Memory B cell (primary cell): ENCODE results near the gene COA1.
"Not testable (repeated sequence)": the region's sequence is repeated elsewhere in the genome, so short reads cannot be mapped to it uniquely, and the experiment has no call there.

Experiments
- ATAC-seq: fragments of 150-1000 bp; cut with Tn5 transposase; 2 replicates; pipeline ENCODE4 v1.10.0; 2021; ENCODE audit warnings: low read depth, mild to moderate bottlenecking, moderate library complexity
- DNase-seq, 2 donors: peaks; one replicate each; pipeline ENCODE4 v3.0.0; 2022; ENCODE audit warnings: low spot score in 2 of 2
- H3K27ac Mint-ChIP-seq: one replicate; pipeline ENCODE4 v1.8.0; 2022; ENCODE audit warnings: mild to moderate bottlenecking, moderate library complexity, mixed read lengths
- H3K27me3 Mint-ChIP-seq: one replicate; pipeline ENCODE4 v1.8.0; 2022; ENCODE audit warnings: mixed read lengths
- H3K36me3 Mint-ChIP-seq: one replicate; pipeline ENCODE4 v1.8.0; 2022; ENCODE audit warnings: mild to moderate bottlenecking, mixed read lengths
- H3K4me1 Mint-ChIP-seq: one replicate; pipeline ENCODE4 v1.8.0; 2022; ENCODE audit warnings: mixed read lengths
- H3K4me3 Mint-ChIP-seq: one replicate; pipeline ENCODE4 v1.8.0; 2022; ENCODE audit warnings: mild to moderate bottlenecking, moderate library complexity, mixed read lengths
- H3K9me3 Mint-ChIP-seq: one replicate; pipeline ENCODE4 v1.8.0; 2022; ENCODE audit warnings: mixed read lengths

COA1 gene

GRCh38 chr7:43698460-43699255, 30.7 kb downstream of the COA1 start:
- H3K4me1 Mint-ChIP-seq: peaks cover 26% of the 10 kb centered on the region
- no peak overlapping the region for H3K27ac Mint-ChIP-seq
- DNase-seq (no peak), ATAC-seq (no peak)
- H3K9me3 Mint-ChIP-seq: no peaks in the 10 kb centered on the region
- peaks cover 1% of the 10 kb centered on the region for H3K36me3 Mint-ChIP-seq
- H3K27me3 Mint-ChIP-seq: no peaks in the 10 kb centered on the region
- H3K4me3 Mint-ChIP-seq: no peak overlapping the region

DNA sequence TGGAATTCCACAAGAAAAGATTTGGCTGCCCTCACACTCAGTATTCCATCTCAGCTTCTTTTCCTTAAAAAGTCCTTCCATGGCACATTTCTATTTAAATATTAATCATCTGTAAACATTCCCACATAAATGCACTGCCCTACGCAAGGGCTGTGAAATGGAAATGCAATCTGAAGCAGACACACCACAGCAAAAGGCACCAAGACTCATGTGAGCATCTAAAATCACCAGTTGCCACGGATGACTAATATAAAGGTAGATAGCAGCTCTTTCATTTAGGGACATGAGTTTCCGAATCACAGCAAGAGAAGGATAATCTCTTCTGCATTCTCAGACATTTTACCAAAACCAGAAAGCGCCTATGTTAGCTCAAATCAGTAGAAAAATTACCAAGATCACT, 31.6 kb downstream of the COA1 start:
- H3K4me1 Mint-ChIP-seq: peaks cover 22% of the 10 kb centered on the region
- no peaks in the 10 kb centered on the region for H3K36me3 Mint-ChIP-seq
- DNase-seq (no peak), ATAC-seq (no peak)
- H3K4me3 Mint-ChIP-seq: no peak overlapping the region
- H3K27me3 Mint-ChIP-seq: no peaks in the 10 kb centered on the region
- H3K27ac Mint-ChIP-seq: no peak overlapping the region
- H3K9me3 Mint-ChIP-seq: no peaks in the 10 kb centered on the region

DNA sequence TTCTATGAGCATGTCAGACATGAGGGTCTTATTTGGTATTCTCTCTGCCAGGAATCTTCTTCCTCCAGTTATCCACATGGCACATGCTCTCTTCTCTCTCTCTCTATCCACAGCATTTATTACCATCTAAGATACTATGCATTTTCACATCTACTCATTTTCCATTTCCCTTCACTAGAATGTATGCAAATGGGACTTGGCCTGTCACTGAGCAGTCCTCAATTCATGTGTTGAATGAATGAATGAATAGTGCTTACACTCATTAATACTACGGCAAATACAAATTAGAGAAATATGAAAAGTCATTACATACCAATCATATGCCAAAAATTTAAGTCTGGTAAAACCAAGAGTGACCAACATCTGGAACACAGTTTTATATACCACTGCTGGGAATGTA, 34.0 kb downstream of the COA1 start:
- ATAC-seq (no peak), DNase-seq (no peak)
- H3K4me3 Mint-ChIP-seq: no peak overlapping the region
- H3K27me3 Mint-ChIP-seq: no peaks in the 10 kb centered on the region
- H3K27ac Mint-ChIP-seq: no peak overlapping the region
- no peaks in the 10 kb centered on the region for H3K9me3 Mint-ChIP-seq
- H3K36me3 Mint-ChIP-seq: no peaks in the 10 kb centered on the region
- H3K4me1 Mint-ChIP-seq: peaks cover 14% of the 10 kb centered on the region

DNA sequence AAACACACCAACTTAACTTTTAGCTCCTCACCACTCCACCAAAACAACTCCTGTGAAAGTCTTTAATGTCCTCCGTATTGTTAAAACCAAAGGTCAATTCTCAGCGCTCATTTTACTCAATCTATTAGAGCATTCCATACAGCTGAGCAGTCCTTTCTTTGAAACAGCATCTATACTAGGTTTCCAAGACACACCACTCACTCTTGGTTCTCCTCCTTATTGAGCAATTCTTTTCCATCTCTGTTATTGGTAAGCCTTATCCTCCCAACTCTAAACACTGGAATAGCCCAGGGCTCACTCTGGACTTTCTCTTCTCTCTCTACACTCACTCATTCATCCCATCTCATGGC, 34.9 kb downstream of the COA1 start:
- H3K4me1 Mint-ChIP-seq: peaks cover 8% of the 10 kb centered on the region
- H3K4me3 Mint-ChIP-seq: no peak overlapping the region
- H3K9me3 Mint-ChIP-seq: no peaks in the 10 kb centered on the region
- ATAC-seq: no peak
- H3K36me3 Mint-ChIP-seq: no peaks in the 10 kb centered on the region
- H3K27ac Mint-ChIP-seq: no peak overlapping the region
- DNase-seq: no peak
- H3K27me3 Mint-ChIP-seq: no peaks in the 10 kb centered on the region

DNA sequence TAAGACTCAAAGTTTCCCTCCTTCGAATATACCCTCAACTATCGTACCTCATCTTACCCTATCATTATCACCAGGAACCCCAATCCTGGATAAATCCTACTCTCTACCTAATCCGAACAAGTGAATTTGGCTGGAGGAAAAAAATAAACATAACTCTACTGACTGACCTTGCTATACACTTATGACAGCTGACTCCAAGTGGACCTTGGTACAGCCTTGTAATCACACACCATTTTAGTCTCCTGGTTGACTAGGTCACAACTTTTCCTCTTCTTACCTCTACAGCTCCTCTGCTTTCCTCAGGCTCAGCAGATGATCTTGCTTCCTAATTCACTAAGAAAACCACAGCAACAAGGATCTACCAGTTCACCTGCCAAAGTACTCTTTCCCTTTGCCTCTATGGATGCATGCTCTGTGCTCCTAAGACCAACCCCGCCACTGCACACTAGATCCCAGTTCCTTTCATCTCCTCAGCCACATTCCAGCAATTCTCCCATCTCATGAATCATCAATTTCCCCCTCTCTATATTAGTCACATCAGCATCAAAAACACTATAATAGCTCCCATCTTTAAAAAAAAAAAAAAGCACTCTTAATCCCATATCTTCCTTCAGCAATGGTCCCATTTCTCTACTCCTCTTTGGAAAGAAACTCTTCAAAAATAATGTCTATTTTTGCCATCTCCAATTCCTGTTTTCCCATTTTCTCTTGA, 35.5 kb downstream of the COA1 start:
- ATAC-seq (no peak), DNase-seq (no peak)
- Mint-ChIP-seq H3K27me3 (no peaks in the 10 kb centered on the region), H3K27ac (no peak overlapping the region), H3K4me3 (no peak overlapping the region), H3K9me3 (no peaks in the 10 kb centered on the region), H3K36me3 (no peaks in the 10 kb centered on the region), H3K4me1 (peaks cover 9% of the 10 kb centered on the region)

DNA sequence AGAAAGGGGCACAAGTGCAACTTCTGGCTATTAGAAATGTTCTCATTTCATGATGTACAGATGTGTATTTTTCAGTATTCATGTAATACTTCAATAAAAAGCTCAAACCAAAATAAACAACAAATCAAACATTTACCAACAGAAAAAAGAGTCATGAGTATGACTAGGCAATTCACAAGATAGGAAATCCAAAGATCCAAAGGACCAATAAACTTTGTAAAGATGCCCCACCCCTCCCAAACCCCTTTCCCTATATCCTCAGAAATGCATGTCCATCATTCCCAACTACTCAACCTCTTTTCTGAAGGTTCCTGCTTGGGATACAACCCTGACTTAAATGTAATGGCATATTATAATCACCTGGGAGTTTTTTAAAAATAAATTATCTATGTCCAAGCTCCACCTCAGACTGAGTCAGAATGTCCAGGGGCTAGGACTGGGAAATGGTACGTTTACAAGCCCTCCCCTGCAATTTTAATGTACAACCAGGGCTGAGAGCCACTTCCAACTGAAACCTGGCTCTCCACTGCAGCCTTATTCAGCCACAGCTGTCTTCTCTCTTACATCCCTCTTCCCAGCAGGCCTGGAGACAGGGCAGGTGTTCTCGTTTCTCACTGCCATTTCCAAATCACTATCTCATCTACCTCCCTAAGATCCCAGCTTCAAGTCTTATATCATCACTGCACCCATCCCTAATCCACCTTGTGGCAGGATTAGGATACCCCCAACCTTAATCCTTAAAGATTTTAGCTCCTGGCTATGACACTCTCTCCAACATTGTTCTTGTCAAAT, 36.5 kb downstream of the COA1 start:
- H3K4me3 Mint-ChIP-seq: no peak overlapping the region
- H3K9me3 Mint-ChIP-seq: no peaks in the 10 kb centered on the region
- no peak for ATAC-seq
- H3K36me3 Mint-ChIP-seq: peaks cover 6% of the 10 kb centered on the region
- no peak for DNase-seq
- H3K27ac Mint-ChIP-seq: no peak overlapping the region
- H3K4me1 Mint-ChIP-seq: peaks cover 14% of the 10 kb centered on the region
- no peaks in the 10 kb centered on the region for H3K27me3 Mint-ChIP-seq

- Mint-ChIP-seq H3K4me3 (no peak overlapping the region), H3K9me3 (peaks cover 2% of the 10 kb centered on the region), H3K27me3 (no peaks in the 10 kb centered on the region), H3K4me1 (peaks cover 19% of the 10 kb centered on the region), H3K27ac (no peak overlapping the region), H3K36me3 (peaks cover 12% of the 10 kb centered on the region)
- DNase-seq (no peak), ATAC-seq (no peak)
Observed at GRCh38 chr7:43691611-43692010, 37.7 kb downstream of the COA1 start.

DNA sequence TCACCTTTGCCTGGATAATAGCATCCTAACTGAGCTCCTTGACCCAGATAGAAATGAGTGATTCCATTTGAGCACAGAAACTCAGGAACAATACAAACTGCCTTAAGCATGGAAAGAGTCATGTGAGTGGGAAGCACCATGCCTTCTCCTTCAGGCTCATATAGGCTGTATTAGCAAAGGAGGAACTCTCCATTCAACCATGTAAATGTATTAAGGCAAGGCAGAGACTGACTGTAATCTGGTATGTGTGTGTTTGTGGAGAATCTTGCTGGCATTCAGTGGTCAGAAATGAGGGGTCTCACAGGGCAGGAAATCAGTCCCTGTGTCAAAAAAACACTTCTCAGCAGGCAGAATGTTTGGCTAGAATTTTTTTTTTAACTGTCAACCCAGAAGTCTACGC, 40.2 kb downstream of the COA1 start:
- Mint-ChIP-seq H3K9me3 (peaks cover 2% of the 10 kb centered on the region), H3K4me3 (no peak overlapping the region), H3K27ac (peak overlapping the region; percentile 14), H3K27me3 (no peaks in the 10 kb centered on the region), H3K36me3 (peaks cover 13% of the 10 kb centered on the region), H3K4me1 (peaks cover 23% of the 10 kb centered on the region)
- no peak for DNase-seq
- no peak for ATAC-seq

DNA sequence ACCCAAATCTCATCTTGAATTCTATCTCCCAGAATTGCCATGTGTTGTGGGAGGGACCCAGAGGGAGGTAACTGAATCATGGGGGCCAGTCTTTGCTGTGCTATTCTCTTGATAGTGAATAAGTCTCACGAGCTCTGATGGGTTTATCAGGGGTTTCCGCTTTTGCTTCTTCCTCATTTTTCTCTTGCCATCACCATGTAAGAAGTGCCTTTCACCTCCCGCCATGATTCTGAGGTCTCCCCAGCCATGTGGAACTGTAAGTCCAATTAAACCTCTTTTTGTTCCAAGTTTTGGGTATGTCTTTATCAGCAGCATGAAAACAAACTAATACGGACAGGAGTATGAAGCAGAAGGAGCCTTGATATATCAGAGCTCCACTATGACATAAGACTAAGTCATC, 41.5 kb downstream of the COA1 start:
- not testable (repeated sequence) for DNase-seq, H3K27me3 Mint-ChIP-seq, H3K4me3 Mint-ChIP-seq, H3K27ac Mint-ChIP-seq, H3K9me3 Mint-ChIP-seq, ATAC-seq
- peaks cover 16% of the 10 kb centered on the region for H3K36me3 Mint-ChIP-seq
- H3K4me1 Mint-ChIP-seq: peaks cover 23% of the 10 kb centered on the region

DNA sequence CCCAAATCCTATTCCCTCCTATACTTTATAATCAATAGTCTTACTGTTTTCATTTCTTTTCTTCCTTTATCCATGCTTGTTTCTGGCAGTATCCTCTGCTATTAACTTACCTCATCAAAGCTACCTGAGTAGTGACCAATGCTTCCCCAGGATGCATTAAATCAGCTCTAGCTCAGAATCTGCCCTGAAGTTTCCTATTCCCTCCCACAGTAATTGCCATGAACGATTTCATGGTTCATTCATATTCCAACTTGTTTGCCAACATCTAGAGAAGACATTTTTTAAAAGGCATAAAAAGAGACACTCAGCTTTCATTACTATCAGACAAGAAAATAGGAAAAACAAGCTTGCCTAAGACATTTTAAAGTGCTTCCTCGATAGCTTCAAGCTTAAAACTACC, 42.3 kb downstream of the COA1 start:
- no peak overlapping the region for H3K4me3 Mint-ChIP-seq
- H3K27ac Mint-ChIP-seq: no peak overlapping the region
- no peaks in the 10 kb centered on the region for H3K27me3 Mint-ChIP-seq
- ATAC-seq: no peak
- H3K4me1 Mint-ChIP-seq: peaks cover 29% of the 10 kb centered on the region
- peaks cover 16% of the 10 kb centered on the region for H3K36me3 Mint-ChIP-seq
- no peak for DNase-seq
- H3K9me3 Mint-ChIP-seq: peaks cover 2% of the 10 kb centered on the region

DNA sequence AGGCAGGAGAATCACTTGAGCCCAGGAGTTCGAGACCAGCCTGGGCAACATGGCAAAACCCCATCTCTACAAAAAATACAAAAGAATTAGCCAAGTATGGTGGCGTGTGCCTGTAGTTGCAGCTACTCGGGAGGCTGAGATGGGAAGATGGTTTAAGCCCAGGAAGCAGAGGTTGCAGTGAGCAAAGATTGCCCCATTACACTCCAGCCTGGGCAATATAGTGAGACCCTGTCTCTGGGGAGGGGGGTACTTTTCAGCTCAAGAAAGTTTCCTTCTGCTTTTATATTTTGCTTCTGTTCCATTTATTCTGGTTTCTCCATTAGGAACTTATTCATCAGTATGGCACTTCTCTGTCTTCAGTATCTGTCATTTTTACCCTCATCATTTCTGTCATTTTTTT, 48.6 kb downstream of the COA1 start:
- DNase-seq: no peak
- no peak for ATAC-seq
- Mint-ChIP-seq H3K9me3 (no peaks in the 10 kb centered on the region), H3K4me3 (no peak overlapping the region), H3K36me3 (peaks cover 4% of the 10 kb centered on the region), H3K4me1 (peaks cover 22% of the 10 kb centered on the region), H3K27ac (no peak overlapping the region), H3K27me3 (no peaks in the 10 kb centered on the region)

DNA sequence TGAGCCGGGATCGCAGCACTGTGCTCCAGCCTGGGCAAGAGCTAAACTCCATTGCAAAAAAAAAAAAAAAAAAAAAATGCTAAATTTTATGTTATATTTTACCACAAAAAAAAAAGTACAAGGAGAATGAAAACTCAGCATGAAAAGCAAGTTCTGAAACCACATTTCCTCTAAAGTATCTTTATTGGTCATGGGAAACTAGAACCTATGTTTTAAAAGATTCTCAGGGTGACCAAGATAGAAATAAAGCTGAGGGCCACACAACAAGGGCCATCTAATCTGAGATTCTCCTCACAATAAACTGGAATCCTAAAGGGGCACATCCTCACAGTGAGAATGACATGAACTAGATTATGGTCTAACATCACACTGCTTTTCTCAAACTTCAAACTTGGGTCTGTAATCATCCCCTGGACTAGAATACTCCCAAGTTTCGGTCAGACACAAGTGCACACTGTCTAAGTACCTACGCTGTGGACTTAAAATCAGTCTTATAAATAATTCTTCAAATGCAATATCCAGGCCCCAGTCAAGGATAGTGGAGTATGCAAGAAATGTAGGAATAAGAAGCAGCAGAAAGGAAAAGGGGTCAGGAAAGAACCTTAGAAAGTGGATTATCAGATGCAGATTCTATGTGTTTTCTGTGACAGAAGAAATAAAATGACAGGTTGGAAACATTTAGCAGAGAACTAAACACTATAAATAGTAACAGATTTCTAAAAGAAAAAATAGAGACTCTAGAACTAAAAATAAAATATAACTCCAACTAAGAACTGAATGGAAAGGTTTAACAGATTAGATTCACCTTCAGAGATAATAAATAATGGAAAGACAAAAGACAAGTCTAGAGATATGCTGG, 49.9 kb downstream of the COA1 start:
- Mint-ChIP-seq H3K27ac (peak overlapping the region; percentile 60), H3K27me3 (no peaks in the 10 kb centered on the region), H3K9me3 (no peaks in the 10 kb centered on the region), H3K4me3 (peak overlapping the region; percentile 40), H3K4me1 (peaks cover 21% of the 10 kb centered on the region), H3K36me3 (peaks cover 9% of the 10 kb centered on the region)
- DNase-seq (no peak), ATAC-seq (no peak)

GRCh38 chr7:43678315-43678714, 51.0 kb downstream of the COA1 start:
- Mint-ChIP-seq H3K4me1 (peaks cover 30% of the 10 kb centered on the region), H3K4me3 (no peak overlapping the region), H3K36me3 (peaks cover 9% of the 10 kb centered on the region), H3K9me3 (peaks cover 3% of the 10 kb centered on the region), H3K27me3 (no peaks in the 10 kb centered on the region), H3K27ac (no peak overlapping the region)
- ATAC-seq (no peak), DNase-seq (no peak)
